ENCODE data around the gene EP400. TPM values are rescaled to one million over a fixed set of nuclear protein-coding genes. Genes with fewer than 3 reads are reported as not detected.

Gene EP400
- total RNA-seq, 6 experiments from 2014 or later = 10.9 to 16.3 (median 13.3) TPM

- no peak for TF ChIP-seq CTCF (IDR thresholded peaks at IDR 0.05)
- no peak for TF ChIP-seq POLR2A (IDR thresholded peaks at IDR 0.05)
- ATAC-seq = peak in 1 of 4 donors; percentile 21
- intact Hi-C loops (cut with DNase I) = no loop called here
Observed at GRCh38 chr12:132116709-132117557, 167.2 kb downstream of the EP400 start.

GRCh38 chr12:132117558-132117875 lies 167.8 kb downstream of the EP400 start:
- ATAC-seq = peak in 2 of 4 donors; percentile 14 to 36
- intact Hi-C loops (cut with DNase I) = no loop called here
- 97% methylated on average over 7 of the region's 10 CpGs for WGBS (ENCODE audit: insufficient coverage, low coverage, low lambda C conversion rate, missing lambda C conversion rate)

More at GRCh38 chr12:132116709-132117557, 167.2 kb downstream of the EP400 start:
- Histone ChIP-seq H3K9me3 (no peaks in the 10 kb centered on the region), H3K27me3 (no peaks in the 10 kb centered on the region), H3K4me3 (no peak overlapping the region), H3K4me1 (no peaks in the 10 kb centered on the region), H3K27ac (no peak overlapping the region), H3K36me3 (peaks cover 0 to 46% (median 19%) of the 10 kb centered on the region in 4 donors)
- 93% methylated on average over 3 of the region's 58 CpGs for WGBS (ENCODE audit: insufficient coverage, low coverage, low lambda C conversion rate, missing lambda C conversion rate)
- peak in 1 of 3 donors; percentile 41 for DNase-seq

GRCh38 chr12:132118876-132119275 lies 169.1 kb downstream of the EP400 start:
- Histone ChIP-seq H3K4me1 (no peaks in the 10 kb centered on the region), H3K27me3 (no peaks in the 10 kb centered on the region), H3K36me3 (peaks cover 0 to 48% (median 18%) of the 10 kb centered on the region in 4 donors), H3K4me3 (no peak overlapping the region), H3K27ac (no peak overlapping the region), H3K9me3 (no peaks in the 10 kb centered on the region)
- no CpG with 5 or more reads among the region's 22 CpGs for WGBS (ENCODE audit: insufficient coverage, low coverage, low lambda C conversion rate, missing lambda C conversion rate)
- TF ChIP-seq POLR2A (IDR thresholded peaks at IDR 0.05) (no peak), CTCF (IDR thresholded peaks at IDR 0.05) (no peak)
- ATAC-seq (no peak), DNase-seq (no peak)
- intact Hi-C loops (cut with DNase I) = no loop called here

More at GRCh38 chr12:132117558-132117875, 167.8 kb downstream of the EP400 start:
- Histone ChIP-seq H3K27me3 (no peaks in the 10 kb centered on the region), H3K27ac (no peak overlapping the region), H3K9me3 (no peaks in the 10 kb centered on the region), H3K4me1 (no peaks in the 10 kb centered on the region), H3K4me3 (no peak overlapping the region), H3K36me3 (peaks cover 0 to 52% (median 21%) of the 10 kb centered on the region in 4 donors)
- DNase-seq = peak in 1 of 3 donors; percentile 28
- TF ChIP-seq POLR2A (IDR thresholded peaks at IDR 0.05) (no peak), CTCF (IDR thresholded peaks at IDR 0.05) (no peak)

- Histone ChIP-seq H3K4me3 (no peak overlapping the region), H3K27me3 (no peaks in the 10 kb centered on the region), H3K27ac (no peak overlapping the region), H3K36me3 (peaks cover 0 to 36% (median 17%) of the 10 kb centered on the region in 4 donors), H3K4me1 (no peaks in the 10 kb centered on the region), H3K9me3 (no peaks in the 10 kb centered on the region)
- intact Hi-C loops (cut with DNase I) = no loop called here
- no peak for TF ChIP-seq CTCF (IDR thresholded peaks at IDR 0.05)
- TF ChIP-seq POLR2A (IDR thresholded peaks at IDR 0.05) = no peak
- ATAC-seq (no peak), DNase-seq (no peak)
- 93% methylated on average over 13 of the region's 14 CpGs for WGBS (ENCODE audit: insufficient coverage, low coverage, low lambda C conversion rate, missing lambda C conversion rate)
Observed at GRCh38 chr12:132121283-132121682, 171.5 kb downstream of the EP400 start.
